Measurements from ENCODE around the gene DLG5. TPM values are rescaled to one million over a fixed set of nuclear protein-coding genes. Genes with fewer than 3 reads are reported as not detected.

DLG5 gene
- total and polyA plus RNA-seq, 9 of the 15 experiments (the other 6 are each of a cell fraction or from before 2014, with no cell fraction given) = 1.4 to 26.8 (median 11.2) TPM

- TF ChIP-seq CHD4 (IDR thresholded peaks at IDR 0.05; ENCODE audit: insufficient read depth, insufficient replicate concordance, low read depth, low read length, poor library complexity, severe bottlenecking) (no peak), GATAD2A (IDR thresholded peaks at IDR 0.05) (no peak), TGIF2 (CRISPR knock-in tag; IDR thresholded peaks at IDR 0.05) (no peak), ZBTB5 (IDR thresholded peaks at IDR 0.05) (no peak), DACH1 (IDR thresholded peaks at IDR 0.05; ENCODE audit: partially characterized antibody) (no peak), ZBTB2 (IDR thresholded peaks at IDR 0.05) (no peak), TAF7 (tag; IDR thresholded peaks at IDR 0.05) (no peak)
Measured at GRCh38 chr10:77805676-77806075, 120.9 kb downstream of the DLG5 start (continued).

GRCh38 chr10:77804371-77804770 lies 122.2 kb downstream of the DLG5 start:
- no peaks in the 10 kb centered on the region for H3K79me2 ChIP-seq (ENCODE audit: control insufficient read depth, insufficient read depth, low read length)
- H3K9me3 ChIP-seq (replicated peaks; ENCODE audit: control insufficient read depth, insufficient read depth, low read depth, low read length) = no peaks in the 10 kb centered on the region
- peaks cover under 1% of the 10 kb centered on the region; the same call in 1 of the 2 replicates for H4K20me1 ChIP-seq (replicated peaks; ENCODE audit: control insufficient read depth, insufficient read depth, low read length)
- H2AFZ ChIP-seq (ENCODE audit: low read depth, low read length) = no peak overlapping the region
- ChIA-PET POLR2A (interaction anchor here (0.7 to 1.1 kb wide), 2 partner anchors 16 to 32 kb away, joined by 3 to 4 read pairs; no protein-coding TSS in a partner anchor), CTCF (ENCODE audit: low intra/inter-chr PET ratio) (no interaction called here)
- H3K36me3 ChIP-seq (ENCODE audit: control insufficient read depth, insufficient read depth, low read length) = peaks cover 73% of the 10 kb centered on the region
- intact Hi-C loops (cut with micrococcal nuclease) (no loop called here), in situ Hi-C loops (cut with MboI) (no loop called here)
- DNase-seq (ENCODE audit: extremely low read depth in 1 of 4, low spot score in 3 of 4) = no peak
- no peak overlapping the region for H3K4me2 ChIP-seq (ENCODE audit: insufficient read depth, low read length)
- no peak for ATAC-seq
- no peak overlapping the region for H3K4me3 ChIP-seq
- no peak overlapping the region for H3K9ac ChIP-seq (ENCODE audit: insufficient read depth in 1 of 2, low read depth in 2 of 2, low read length in 2 of 2)
- H3K27me3 ChIP-seq (ENCODE audit: control insufficient read depth in 2 of 2, insufficient read depth in 2 of 2, low read length in 2 of 2) = no peaks in the 10 kb centered on the region
- 70% methylated on average over 3 of the region's 3 CpGs for WGBS (ENCODE audit: insufficient coverage, low coverage, missing lambda C conversion rate)
- H3K4me1 ChIP-seq (replicated peaks in 1 of 2; ENCODE audit: control insufficient read depth in 2 of 2, insufficient read depth in 2 of 2, low read length in 2 of 2) = no peaks in the 10 kb centered on the region
- no TSS peak for BruUV-seq (replicated peaks)
- FAIRE-seq = no peak
- H3K27ac ChIP-seq (ENCODE audit: extremely low read depth, low read depth, low read length) = no peak overlapping the region
- no peaks in the 10 kb centered on the region for H3K9me1 ChIP-seq (ENCODE audit: control insufficient read depth, insufficient read depth, low read length)
- TF ChIP-seq DPF2 (IDR thresholded peaks at IDR 0.05) = no peak
- no peak for TF ChIP-seq ETV5 (CRISPR knock-in tag; IDR thresholded peaks at IDR 0.05; ENCODE audit: low read depth)
- TF ChIP-seq CBX8 (IDR thresholded peaks at IDR 0.05; ENCODE audit: borderline replicate concordance, extremely low read depth, low read depth, low read length, poor library complexity, severe bottlenecking) = no peak
- TF ChIP-seq ZNF695 (CRISPR knock-in tag; IDR thresholded peaks at IDR 0.05) = no peak
- no peak for TF ChIP-seq ZNF23 (CRISPR knock-in tag; IDR thresholded peaks at IDR 0.05)
- no peak for TF ChIP-seq MTF1 (CRISPR knock-in tag; IDR thresholded peaks at IDR 0.05; ENCODE audit: borderline replicate concordance)
- TF ChIP-seq MECOM (CRISPR knock-in tag; IDR thresholded peaks at IDR 0.05) = no peak
- TF ChIP-seq MXI1 (IDR thresholded peaks at IDR 0.05; ENCODE audit: low read depth, low read length) = no peak
- TF ChIP-seq ARNT (IDR thresholded peaks at IDR 0.05) = no peak
- no peak for TF ChIP-seq HDAC2 (IDR thresholded peaks at IDR 0.05)
- no peak for TF ChIP-seq SPI1 (IDR thresholded peaks at IDR 0.05; ENCODE audit: borderline replicate concordance, low read depth, low read length)
- no peak for TF ChIP-seq ZNF561 (CRISPR knock-in tag; conservative IDR thresholded peaks at IDR 0.05)
- TF ChIP-seq PTRF (tag; IDR thresholded peaks at IDR 0.05) = no peak
- TF ChIP-seq CBX2 (IDR thresholded peaks at IDR 0.05; ENCODE audit: insufficient read depth, low read length, poor library complexity, severe bottlenecking) = no peak
- TF ChIP-seq ZBTB1 (CRISPR knock-in tag; IDR thresholded peaks at IDR 0.05; ENCODE audit: borderline replicate concordance, low read depth) = no peak
